ENCODE data around the gene RBP4.

The RBP4 gene

GRCh38 chr10:93601146-93601773, at the start of gene RBP4:
TSS of gene RBP4 (minus strand) at chr10:93601235. CDS start at chr10:93601028, 207 bp downstream.
- DNase-seq: no peak

- DNase-seq: no peak
Measured at GRCh38 chr10:93639791-93640190, 38.8 kb upstream of the RBP4 start.

- DNase-seq: no peak
Measured at GRCh38 chr10:93630625-93631557, 29.9 kb upstream of the RBP4 start.

DNA sequence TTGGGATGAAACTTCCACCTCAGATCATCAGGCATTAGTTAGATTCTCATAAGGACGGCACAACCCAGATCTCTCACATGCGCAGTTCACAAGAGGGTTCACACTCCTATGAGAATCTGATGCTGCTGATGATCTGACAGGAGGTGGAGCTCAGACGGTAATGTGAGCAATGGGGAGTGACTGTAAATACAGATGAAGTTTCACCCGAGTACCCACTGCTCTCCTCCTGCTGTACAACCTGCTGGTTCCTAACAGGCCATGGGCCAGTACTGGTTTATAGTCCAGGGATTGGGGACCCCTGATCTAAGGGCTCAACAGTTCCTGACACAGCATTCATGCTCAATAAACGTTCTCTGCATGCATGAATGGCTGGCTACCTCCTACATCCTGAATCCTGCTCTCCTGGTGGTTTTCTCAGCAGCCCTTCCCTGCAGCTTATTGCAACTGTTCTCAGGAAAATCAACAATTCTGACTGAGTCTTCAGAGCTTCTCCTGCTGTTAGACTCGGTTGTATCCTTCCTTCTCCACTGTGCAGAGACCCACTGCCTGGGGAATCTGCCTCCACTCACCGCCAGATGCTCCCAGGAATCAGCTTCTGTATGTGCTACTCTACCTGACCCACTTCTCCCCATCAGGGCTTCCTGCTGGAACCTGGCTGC, 28.7 kb upstream of the RBP4 start:
- no peak for DNase-seq

- DNase-seq: no peak
Measured at GRCh38 chr10:93628858-93629257, 27.8 kb upstream of the RBP4 start.

DNA sequence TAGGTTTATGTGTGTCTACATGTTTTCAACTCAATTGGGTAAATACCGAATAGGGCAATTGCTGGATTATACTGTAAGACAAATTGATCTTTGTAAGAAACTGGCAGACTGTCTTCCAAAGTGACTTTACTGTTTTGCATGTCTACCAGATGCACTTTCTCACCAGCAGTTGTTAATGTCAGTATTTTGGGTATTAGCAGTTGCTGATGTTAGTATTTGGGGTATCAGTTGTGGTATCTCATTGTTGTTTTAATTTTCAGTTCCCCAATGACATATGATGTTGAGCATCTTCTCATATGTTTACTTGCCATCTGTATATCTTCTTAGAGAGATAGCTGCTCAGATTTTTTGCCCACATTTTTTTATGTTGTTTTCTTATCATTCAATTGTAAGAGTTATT, 21.9 kb upstream of the RBP4 start:
- no peak for DNase-seq

- DNase-seq: no peak
Measured at GRCh38 chr10:93620925-93621324, 19.9 kb upstream of the RBP4 start.

DNA sequence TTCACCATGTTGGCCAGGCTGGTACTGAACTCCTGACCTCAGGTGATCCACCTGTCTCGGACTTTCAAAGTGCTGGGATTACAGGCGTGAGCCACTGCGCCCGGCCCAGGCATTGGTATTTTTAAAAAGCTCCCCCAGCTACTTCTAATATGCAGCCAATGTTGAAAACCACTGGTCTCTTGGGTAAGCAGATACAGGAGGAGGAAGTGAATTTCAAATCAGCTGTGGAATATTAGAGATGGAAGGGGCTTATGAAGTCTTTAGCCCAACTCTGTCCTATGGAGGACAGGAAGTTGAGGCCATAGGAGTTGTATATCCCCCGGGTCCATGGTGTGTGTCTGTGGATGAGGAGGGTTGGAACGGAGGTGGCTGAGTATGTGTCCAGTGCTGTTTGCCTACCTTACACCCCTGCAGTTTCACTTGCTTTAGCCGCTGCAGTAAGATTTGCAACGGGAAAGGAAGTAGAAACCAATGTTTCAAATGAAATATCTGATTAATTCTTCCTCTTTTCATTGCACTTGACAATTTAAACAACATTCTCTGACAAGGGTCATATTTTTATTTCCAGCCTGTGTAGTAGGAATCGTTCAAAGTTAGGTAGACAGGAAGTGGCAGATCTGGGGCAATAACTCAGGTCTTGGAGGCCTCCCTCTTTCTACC, 14.7 kb upstream of the RBP4 start:
- no peak for DNase-seq

GRCh38 chr10:93614101-93614825, 13.2 kb upstream of the RBP4 start:
- no peak for DNase-seq

GRCh38 chr10:93613126-93613525, 12.1 kb upstream of the RBP4 start:
- DNase-seq: no peak

- DNase-seq: no peak
Measured at GRCh38 chr10:93612311-93612710, 11.3 kb upstream of the RBP4 start, which contains the start of gene PDE6C. TSS of gene PDE6C (plus strand) at chr10:93612537. CDS start at chr10:93612726, 189 bp downstream.

DNA sequence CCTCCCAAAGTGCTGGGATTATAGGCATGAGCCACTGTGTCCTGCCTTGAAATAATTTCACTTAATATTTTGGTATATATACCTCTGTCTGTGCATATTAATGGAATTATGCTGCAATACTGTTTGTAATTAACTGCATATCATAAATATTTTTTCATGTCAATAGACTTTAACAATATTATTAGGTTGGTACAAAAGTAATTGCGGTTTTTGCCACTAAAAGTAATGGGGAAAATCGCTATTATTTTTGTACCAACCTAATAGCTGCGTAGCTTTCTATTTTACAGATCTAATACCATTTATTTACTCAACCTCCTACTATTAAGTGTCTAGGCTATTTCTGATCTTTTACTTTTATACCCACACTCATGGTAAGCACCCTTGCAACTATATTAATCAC, 7.4 kb upstream of the RBP4 start:
- DNase-seq: no peak

DNA sequence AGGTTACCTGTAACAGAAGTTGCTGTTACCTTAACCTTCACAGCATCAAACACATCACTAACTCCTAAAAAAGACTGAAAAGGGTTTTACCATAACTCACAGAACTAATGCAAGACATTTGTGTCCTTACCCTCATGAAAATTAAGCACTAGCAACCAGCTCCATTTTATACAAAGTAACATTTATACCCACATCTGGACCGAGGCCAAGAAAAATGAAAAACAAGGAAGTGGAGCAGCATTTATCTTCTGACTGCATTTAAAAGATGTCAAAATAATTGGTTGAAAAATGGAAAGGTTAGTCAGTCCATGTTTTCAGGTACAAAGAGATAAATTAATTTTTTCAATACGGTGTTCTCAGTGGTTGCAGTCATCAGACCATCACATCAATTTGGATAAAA, 3.1 kb upstream of the RBP4 start:
- no peak for DNase-seq

DNA sequence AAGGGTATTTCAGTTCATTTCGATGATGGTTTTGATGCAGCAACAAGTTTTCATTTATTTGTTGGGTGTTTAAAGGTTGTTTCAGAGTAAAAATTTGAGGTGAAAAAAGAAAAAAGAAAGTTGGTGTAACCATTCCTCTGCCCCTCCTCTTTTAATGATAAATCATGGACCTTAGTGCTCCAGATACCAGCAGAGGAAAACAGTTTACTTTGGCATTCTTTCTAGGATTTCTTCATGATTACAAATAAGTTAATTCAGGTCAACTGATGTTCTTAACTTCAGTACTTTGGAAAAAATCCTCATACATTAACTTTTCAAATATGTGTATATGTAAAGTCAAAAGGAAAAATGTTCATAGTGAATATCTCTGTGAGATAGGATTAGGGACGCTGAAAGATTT, 2.0 kb upstream of the RBP4 start:
- no peak for DNase-seq

DNA sequence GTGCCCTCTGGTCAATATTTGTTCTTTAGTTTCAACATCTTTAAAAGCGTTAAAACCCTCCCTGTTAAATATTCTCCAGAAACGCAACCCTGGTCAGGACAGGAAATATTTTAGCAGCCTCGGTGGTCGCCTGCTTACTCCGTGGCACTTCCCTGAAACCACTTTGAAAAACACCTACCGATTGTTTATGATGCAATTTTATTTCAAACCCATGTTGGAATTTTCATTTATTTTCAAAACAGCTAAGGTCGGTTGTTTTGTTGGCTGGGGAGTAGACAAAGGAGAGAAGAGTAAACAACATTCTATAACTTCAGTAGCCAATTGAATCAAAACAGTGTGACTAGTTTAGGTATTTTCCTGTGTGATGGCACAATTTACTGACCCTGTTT, 733 bp upstream of the RBP4 start:
- DNase-seq: no peak

- DNase-seq: no peak
Measured at GRCh38 chr10:93600446-93601145, 439 bp downstream of the RBP4 start.

- DNase-seq: no peak
Measured at GRCh38 chr10:93599778-93600177, 1.3 kb downstream of the RBP4 start.

DNA sequence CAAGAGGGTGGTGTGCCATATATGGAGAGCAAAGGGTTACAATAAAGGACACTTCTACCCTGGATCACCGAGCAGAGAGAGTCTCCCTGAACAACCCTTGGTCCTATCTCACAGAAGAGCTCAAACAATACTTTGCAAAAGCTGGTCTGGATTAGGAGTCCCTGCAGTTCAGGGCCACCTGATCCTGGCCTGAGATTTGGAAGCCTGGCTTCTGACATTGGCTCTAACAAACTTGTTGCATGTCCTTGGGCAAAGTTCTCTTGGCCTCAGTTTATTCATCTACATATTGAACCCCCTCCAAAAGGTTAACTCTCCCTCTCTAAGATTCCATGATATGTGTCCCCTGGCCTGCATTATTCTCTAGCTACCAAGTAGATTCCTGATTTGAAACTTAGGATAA, 1.7 kb downstream of the RBP4 start:
- no peak for DNase-seq

DNA sequence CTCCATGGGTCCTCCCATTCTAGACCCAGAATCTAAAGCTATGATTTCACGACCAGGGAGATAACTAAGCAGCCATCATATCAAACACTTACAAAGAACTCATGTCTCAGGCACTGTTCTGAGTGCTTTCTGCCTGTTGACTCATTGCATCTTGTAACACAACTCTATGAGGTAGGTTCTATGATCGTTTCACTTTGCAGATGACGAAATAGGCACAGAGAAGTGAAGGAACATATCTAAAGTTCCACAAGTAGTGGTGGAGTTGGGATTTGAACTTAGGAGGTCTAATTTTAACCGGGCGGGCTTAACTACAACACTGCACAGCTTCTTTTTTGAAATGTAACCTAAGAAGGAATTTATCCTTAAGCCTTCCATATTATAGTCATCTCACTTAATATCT, 2.9 kb downstream of the RBP4 start:
- no peak for DNase-seq

DNA sequence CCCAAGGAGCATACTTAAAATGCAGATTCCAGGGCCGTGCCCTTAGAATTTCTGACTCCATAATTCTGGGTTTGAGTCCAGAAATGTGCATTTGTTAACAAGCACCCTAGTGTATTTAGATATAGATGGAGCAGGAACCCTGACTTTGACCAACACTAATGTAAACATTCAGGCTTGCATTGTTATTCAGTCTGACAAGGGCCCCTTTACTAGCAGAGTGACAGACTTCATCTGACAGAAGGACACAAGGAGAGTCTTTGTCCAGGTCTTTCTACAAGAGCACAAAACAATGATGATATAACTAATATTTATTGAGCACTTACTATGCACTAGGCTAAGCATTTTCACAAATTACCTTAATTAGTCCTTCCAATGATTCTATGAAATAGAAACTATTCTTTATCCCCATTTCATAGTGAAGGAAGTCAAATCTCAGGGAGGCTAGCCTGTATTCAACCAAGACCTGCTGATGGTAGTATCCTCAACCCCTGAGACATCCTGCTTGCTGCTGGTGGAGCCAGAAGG, 3.9 kb downstream of the RBP4 start:
- DNase-seq: no peak

DNA sequence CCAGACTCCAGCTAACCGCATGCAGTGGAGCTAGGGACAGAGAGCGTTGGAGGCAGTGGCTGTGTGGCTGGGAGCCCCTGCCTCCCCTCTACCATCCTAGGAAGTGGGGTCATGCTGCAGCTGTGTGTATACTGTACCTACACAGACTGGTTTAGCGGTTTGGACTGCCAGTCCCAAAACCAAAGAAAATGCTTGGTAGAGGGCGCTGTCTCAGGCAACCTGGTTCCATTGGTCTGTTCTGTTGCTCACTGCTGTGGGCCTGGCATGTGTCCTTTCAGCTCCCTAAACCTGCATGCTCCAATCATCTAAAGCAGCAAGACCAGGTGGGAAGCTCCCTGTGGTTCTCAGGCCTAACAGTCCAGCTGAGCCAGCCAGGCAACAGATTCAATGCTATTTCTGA, 4.5 kb downstream of the RBP4 start:
- DNase-seq: no peak
